Activated T-cell treated with anti-CD3 and anti-CD28 coated beads for 1 hour (primary cell): ENCODE results near the gene SEC61B.

Experiments used
- DNase-seq: peaks from one replicate; pipeline ENCODE4 v3.0.0-alpha.2; 2020; ENCODE audit warnings: low read depth

SEC61B gene

DNA sequence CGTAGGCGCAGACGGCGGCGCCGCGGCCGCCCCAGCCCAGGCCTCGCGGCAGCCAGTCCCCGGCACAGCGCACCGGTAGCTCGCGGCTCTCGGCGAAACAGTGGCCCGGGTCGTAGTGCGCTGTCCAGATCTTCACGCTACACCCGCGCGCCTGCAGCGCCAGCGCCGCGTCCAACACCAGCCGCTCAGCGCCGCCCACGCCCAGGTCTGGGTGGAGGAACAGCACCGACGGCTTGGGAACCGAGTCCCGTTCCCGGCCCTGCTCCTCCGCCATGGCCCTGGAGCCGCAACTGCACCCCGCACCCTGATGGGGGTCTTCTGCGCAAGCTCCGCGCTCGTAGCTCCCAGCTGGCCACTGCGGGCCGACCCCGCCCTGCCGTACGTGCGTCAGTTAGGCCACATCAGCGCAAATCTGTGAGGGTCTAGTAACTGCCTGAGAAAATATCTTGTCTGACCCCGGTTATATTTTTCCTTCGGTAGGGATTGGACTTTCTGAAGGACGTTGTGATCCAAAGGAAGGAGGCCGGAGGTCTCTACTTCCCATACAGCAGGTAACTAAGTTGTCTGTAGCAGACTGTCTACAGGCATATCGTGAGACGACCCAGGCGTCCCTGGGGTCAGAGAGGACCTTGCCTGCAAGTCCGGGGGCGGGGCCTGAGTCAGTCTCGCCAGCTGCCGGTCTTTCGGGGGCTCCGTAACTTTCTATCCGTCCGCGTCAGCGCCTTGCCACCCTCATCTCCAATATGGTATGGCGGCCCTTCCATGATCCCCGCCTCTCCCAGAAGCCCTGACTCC is at the start of gene SEC61B, which contains the start of gene ALG2:
Gene SEC61B (plus strand): TSS at position 662 of the 795 bp plus-strand sequence. CDS start 82 bp downstream, at position 744.
Gene ALG2 (minus strand): TSS at position 322 of the 795 bp plus-strand sequence. CDS start 48 bp downstream, at position 274.
- peak; percentile 92 for DNase-seq

GRCh38 chr9:99173570-99174504 is 48.2 kb upstream of the SEC61B start:
- DNase-seq = no peak

GRCh38 chr9:99176527-99177013 is 45.5 kb upstream of the SEC61B start:
- DNase-seq = no peak

DNA sequence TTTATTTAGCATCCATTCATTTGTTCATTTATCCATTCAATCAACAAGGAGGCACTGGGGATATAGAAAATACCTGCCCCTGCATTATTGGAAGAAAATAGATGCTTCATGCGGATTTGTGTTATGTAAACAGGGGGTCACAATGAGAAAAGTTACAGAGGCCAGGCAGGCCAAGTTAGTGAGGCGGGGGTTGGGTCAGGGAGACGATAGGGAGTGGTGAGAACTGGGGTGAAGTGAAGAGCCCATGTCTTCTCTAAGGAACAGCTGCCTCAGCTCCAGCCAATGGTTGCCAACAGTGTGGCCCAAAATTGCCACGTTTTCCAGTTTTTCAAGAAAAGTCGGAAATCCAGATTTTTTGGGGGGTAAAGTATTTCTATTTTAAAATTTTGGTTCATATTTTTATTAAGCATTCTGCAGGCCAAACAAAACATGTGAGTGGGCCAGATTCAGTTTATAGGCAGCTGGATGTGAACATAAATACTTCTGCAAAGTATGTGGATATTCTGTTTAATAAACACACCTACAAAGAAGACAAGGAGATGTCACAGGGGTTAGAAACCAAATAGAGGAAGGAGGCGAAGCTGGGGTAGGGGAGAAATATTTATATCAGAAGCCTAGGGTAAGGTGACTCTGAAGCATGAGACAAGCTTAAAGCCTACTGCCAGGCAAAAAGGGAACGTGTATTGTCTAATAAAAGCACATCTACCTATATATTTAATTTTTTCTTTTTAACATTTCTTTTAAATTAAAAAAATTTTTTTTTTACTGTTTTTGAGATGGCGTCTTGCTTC is 44.3 kb upstream of the SEC61B start:
- DNase-seq = no peak

DNA sequence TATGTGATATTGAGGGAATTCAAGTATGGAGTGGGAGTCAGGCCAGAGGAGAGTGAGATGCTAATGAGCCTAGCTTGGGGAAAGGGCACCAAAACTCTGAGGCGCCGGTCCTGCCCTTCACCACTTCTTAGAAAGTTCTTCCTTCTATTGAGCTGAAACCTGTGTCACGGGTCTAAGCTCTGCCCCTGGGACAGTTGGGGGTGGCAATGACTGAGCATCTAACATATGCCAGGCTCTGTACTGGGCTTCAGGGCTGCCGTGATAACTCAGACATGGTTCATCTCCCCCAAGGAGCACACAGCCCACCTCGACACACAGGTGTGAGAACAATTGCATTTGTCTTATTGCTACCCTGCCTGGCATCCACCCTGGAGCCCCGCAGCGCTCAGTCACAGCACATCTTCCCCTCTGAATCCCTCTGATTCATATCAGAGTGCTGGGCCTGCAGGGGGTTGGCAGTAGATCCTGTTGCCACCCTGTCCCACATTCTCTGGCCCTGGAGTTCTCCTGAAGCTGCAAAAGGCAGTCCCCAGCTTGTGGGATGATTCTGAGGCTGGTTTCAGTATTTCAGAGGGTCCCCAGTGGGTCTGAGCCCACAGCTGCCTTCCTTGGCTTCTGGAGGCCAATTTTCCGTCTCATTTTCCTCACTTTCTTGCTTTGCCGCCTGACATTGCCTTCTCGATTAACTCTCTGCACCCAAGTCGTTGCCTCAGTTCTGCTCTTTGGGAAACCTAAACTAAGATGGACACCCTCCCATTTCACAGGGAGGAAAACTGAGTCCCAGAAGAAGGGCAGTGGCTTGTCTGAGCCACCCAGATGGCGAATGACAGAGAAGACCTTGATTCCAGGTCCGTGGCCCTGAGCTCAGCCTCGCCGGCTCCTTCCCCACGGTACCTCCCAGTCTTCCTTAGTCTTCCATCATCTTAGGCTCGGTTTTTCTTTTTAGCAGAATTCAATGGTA is 42.9 kb upstream of the SEC61B start:
- no peak for DNase-seq

- DNase-seq = no peak
Observed at GRCh38 chr9:99180199-99180598, 41.9 kb upstream of the SEC61B start.

DNA sequence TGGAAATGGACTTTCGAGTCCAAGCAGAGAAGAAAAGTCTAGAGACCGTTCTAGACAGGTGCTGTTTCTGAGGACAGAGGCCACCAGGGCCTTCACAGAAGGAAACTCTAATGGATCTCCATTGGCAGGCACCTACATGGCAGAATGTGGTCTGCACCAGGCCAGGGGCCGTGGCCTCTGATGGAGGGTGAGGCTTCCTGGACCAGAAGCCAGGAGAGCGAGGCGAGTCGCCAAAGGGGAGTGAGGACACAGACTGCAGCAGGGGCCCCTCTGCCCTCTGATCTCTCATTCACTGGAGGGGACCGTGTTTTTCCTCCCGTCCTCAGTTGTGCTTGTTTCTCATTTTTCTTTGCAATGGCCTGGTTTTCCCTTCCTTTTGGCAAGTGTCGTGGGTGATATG is 41.4 kb upstream of the SEC61B start:
- no peak for DNase-seq

- no peak for DNase-seq
Observed at GRCh38 chr9:99181206-99181605, 40.9 kb upstream of the SEC61B start.

- DNase-seq = no peak
Observed at GRCh38 chr9:99181621-99182020, 40.5 kb upstream of the SEC61B start.

GRCh38 chr9:99182356-99182755 is 39.7 kb upstream of the SEC61B start:
- DNase-seq = no peak

GRCh38 chr9:99183616-99184015 is 38.5 kb upstream of the SEC61B start:
- DNase-seq = no peak

GRCh38 chr9:99184110-99184474 is 38.0 kb upstream of the SEC61B start:
- DNase-seq = no peak

GRCh38 chr9:99184475-99185347 is 37.4 kb upstream of the SEC61B start:
- peak; percentile 50 for DNase-seq

- no peak for DNase-seq
Observed at GRCh38 chr9:99185348-99185632, 36.8 kb upstream of the SEC61B start.

GRCh38 chr9:99185934-99186333 is 36.1 kb upstream of the SEC61B start:
- DNase-seq = no peak

DNA sequence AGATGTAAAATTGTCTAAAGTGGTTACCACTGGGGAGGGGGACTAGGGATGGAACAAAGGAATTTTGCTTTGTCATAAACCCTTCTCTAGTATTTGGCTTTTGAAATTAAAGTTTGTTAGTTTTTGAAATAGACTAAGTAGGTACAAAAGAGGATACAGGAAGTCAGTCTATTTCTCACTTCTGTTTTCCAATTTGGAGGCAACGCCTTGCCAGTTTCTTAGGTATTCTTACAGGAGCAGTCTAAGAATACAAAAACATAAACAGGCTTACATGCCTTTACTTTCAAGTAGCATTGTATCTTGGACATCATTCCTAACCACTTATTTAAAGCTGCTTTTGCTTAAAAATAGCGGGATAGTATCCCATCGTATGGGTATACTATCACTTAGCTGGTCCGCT is 34.8 kb upstream of the SEC61B start:
- DNase-seq = no peak

DNA sequence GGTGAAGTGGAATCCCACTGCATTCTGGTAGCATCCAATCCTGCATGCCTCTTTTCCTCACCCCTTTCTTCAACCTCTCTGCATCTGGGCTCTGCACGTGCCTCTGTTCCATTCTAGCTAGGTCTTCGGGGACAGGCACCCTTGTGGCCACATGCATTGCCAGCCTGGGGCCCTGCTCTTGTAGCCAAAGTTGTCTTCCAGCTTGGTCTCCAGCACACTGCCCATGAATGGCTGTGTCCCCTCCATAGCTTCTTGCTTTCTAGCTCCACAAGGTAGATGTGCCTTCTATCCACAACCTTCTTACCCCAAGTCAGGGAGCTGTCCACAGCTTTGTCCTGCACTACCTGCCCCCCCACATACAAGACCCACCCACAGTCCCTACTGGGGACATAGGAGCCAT is 32.9 kb upstream of the SEC61B start:
- DNase-seq = no peak

- DNase-seq = no peak
Observed at GRCh38 chr9:99189887-99190596, 32.0 kb upstream of the SEC61B start.

DNA sequence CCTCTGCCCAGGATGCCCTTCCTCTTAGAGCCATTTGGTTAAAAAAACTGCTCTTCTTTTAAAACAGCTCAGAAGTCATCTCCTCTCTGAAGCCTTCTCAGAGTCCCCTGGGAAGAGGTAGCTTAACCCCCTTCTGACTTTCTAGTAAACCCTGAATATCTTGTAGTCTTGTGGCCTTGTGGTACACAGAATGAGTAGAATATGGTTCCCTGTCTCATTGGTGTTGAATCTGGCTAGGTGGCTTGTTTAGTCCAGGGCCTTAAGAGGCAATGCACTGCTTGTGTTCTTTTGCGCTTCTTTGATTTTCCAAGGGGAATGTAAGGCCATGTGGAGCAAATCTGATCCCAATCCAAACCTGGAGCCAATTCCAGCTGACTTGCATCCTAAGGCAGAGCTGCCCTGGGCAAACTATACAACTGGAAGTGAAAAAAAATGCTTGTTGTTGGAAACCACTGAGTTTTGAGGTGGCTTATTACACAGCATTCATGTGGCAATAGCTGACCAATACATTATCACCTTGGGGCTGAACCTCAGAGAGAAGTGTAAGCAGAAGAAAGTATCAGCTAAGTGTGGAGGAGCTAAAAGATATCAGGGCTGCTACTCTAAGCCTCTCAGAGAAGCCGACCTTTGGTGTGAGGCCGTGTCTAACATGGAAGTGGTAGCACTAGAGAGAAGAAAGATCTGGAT is 31.3 kb upstream of the SEC61B start:
- DNase-seq = no peak
